GF-D8 (cell line): ENCODE results near the gene NTN5.

ENCODE experiments used
- DNase-seq: peaks from one replicate; lab custom pipeline; 2025; lab: John Stamatoyannopoulos, UW

The NTN5 gene

DNA sequence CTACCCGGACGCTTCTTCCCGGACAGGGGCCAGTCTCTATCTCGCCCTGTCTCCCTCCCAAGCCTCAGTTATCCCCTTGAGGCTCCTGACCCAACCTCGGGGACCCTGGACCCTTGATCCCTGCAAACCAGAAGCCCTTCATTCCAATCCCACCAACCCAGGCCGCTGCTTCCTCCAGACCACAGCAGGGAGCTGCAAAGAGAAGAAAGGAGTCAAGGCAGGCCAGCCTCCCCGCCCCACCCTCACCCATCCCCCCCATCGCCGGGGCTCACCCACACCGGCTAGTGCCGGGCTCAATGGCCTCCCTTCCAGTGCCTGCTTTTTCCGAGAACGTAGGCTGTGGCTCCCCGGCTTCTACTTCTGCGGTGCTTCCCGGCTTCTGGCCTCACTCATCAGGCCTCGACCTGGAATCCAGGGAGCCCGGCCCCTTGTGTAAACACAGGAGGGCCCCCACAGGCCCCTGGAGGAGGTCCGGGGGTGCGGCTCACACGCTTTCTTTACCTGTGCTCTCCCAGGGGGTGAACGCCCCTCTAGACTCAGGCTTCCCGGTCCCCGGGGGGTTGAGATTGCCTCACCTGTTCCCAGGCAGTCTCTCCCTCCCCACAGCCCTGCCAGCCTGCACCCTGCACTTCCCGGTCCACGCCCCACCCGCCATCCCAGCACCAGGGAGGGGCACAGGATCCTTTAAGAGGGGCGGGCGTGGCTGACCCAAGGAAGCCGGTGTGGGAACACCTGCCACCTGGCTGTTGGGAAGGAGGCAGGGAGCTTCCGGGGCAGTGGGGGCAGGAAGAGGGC lies 58.2 kb downstream of the NTN5 start, which contains the start of gene FAM83E:
Gene FAM83E, minus strand, starts transcription at position 641 of the 795 bp plus-strand sequence. CDS start 1,704 bp downstream, outside the sequence.
- DNase-seq: no peak

DNA sequence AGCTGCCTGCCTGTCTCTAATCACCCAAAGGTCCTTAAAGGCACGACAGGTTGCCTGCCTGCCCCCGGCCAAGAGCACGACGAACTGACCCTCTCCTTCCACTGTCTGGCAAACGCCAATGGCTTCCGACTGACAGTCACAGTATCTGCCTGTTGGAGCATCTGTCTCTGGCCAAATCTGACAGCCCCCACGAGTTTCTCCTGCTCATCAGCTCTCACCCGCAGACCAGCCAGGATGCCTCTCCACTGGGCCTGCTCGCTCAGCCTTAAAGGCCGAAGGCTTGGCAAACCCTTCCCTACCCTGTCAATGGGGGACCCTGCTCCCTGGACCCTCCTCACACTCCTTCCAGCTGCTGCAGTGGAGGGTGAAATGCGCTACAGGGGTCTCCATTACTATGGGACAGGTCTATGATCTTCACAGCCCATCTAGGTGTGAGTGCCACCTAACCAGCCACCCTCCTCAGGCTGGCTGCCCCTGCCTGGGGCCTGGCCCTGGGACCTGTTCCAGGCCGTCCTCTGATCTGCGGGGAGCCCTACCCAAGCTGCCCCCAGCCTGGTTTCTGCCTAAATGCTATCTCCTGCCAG lies 58.9 kb downstream of the NTN5 start:
- DNase-seq: no peak

DNA sequence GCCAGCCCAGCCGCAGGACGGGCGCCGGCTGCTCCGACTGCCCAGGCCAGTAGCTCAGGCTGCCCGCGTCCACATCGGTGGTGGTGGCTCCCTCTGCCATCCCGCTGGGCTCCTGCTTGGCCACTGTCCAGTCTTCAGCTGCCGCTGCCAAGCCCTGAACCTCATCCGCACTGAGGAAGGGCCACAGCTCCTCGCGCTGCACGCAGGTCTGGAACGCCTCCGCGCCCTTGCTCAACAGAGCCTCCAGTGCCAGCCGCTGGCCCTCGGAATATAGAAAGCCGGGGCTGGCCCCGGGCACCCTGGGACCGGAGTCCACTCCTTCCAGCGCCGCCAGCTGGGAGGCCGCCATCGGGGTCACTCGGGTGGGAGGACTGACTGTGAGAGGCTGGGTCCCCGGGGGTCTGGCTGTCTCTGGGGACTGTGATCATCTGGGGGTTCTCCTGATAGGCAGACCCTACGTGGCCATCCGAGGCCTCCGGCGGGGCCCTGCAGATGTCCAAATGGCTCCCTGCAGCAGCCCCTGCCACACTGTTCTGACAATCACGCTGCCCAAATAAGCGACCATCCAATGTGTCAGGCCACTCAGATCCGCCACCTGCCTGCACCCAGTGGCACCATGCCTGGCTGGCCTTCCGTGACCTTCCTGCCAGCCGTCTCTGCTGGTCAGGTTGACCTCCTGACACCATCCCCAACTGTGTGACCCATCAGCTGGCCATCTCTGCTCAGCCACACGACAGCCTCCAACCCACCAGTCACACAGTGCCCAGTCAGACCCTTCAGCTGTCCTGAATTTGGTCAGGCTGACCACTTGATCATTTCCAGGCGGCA lies 59.6 kb downstream of the NTN5 start:
- DNase-seq: no peak

- no peak for DNase-seq
Measured at GRCh38 chr19:48611872-48612271, 60.9 kb downstream of the NTN5 start.
